Small intestine (tissue), 7 donors: ENCODE data around the gene ST7. TPM values are rescaled to one million over a fixed set of nuclear protein-coding genes. Genes with fewer than 3 reads are reported as not detected.

Experiments used
- DNase-seq, 2 donors: peaks; one replicate each; pipeline versions ENCODE4 v3.0.0 to v3.0.0-alpha.2; 2013
- FAIRE-seq: peaks from 2 replicates; lab custom pipeline; 2012; peaks lifted over from hg19 to GRCh38; lab: Jason Lieb, UNC
- H3K27ac ChIP-seq, 3 donors: one replicate each; pipeline ENCODE4 v1.5.1; 2013; ENCODE audit warnings: low read length in 2 of 3, mild to moderate bottlenecking in 2 of 3, control low read depth in 1 of 3, inconsistent platforms in 1 of 3, low read depth in 1 of 3, moderate library complexity in 1 of 3
- H3K27me3 ChIP-seq, 3 donors: one replicate each; pipeline ENCODE4 v1.6.1; 2013; ENCODE audit warnings: low read length in 3 of 3, inconsistent platforms in 1 of 3; ENCODE audit not compliant: control insufficient read depth in 3 of 3, insufficient read depth in 3 of 3
- H3K36me3 ChIP-seq, 3 donors: one replicate each; pipeline ENCODE4 v1.6.1; 2013; ENCODE audit warnings: low read length in 3 of 3, inconsistent platforms in 1 of 3, low read depth in 1 of 3, mild to moderate bottlenecking in 1 of 3, moderate library complexity in 1 of 3; ENCODE audit not compliant: control insufficient read depth in 3 of 3, insufficient read depth in 2 of 3
- H3K4me1 ChIP-seq, 3 donors: one replicate each; pipeline ENCODE4 v1.6.1; 2013; ENCODE audit warnings: low read length in 2 of 3, inconsistent platforms in 1 of 3, low read depth in 1 of 3, mild to moderate bottlenecking in 1 of 3, moderate library complexity in 1 of 3; ENCODE audit not compliant: control insufficient read depth in 3 of 3, insufficient read depth in 2 of 3
- H3K4me3 ChIP-seq, 3 donors: one replicate each; pipeline ENCODE4 v1.5.1; 2013; ENCODE audit warnings: low read length in 3 of 3, control low read depth in 1 of 3, inconsistent platforms in 1 of 3, low read depth in 1 of 3, mild to moderate bottlenecking in 1 of 3, moderate library complexity in 1 of 3
- H3K9me3 ChIP-seq, 2 donors: one replicate each; pipeline ENCODE4 v1.6.1; 2013; ENCODE audit warnings: low read depth in 1 of 2, low read length in 1 of 2; ENCODE audit not compliant: control insufficient read depth in 2 of 2, insufficient read depth in 1 of 2
- WGBS, 3 donors: extraction: QIAGEN DNeasy Blood & Tissue Kit; methylation state at CpG; one replicate each; pipeline ENCODE4 v1.1.7; 2013; 5-methylcytosine and 5-hydroxymethylcytosine counted together
- polyA plus RNA-seq, 4 donors: library from polyadenylated mRNA; stranded (reverse) in 3 of 4; unstranded in 1 of 4; fragments of 200-250 nt in 3 of 4; fragments of 120-200 nt in 1 of 4; gene quantifications; one replicate each; pipeline versions ENCODE4 v1.2.1 to v1.2.3, GENCODE V29; 2013
- donor health status: healthy with polysubstance abuse.
- donor health status: control.
- donor health status: control.
- donor health status: Bipolar disorder and iron deficiency.
- donor health status: healthy.

The ST7 gene
- polyA plus RNA-seq, 4 donors: 8.3 to 27.7 (median 13.0) TPM

GRCh38 chr7:117133125-117133524 lies 179.8 kb downstream of the ST7 start:
- no peak overlapping the region for H3K27ac ChIP-seq
- H3K9me3 ChIP-seq: no peaks in the 10 kb centered on the region
- FAIRE-seq (no peak), DNase-seq (no peak)
- no peaks in the 10 kb centered on the region for H3K27me3 ChIP-seq
- 95 to 100% (median 100%) methylated on average over 1 of the region's 1 CpG for WGBS, 3 donors
- H3K4me1 ChIP-seq: no peaks in the 10 kb centered on the region
- H3K4me3 ChIP-seq: no peak overlapping the region
- H3K36me3 ChIP-seq: no peaks in the 10 kb centered on the region

- no peak for DNase-seq
- Histone ChIP-seq H3K9me3 (no peaks in the 10 kb centered on the region), H3K36me3 (peaks cover 0 to 2% (median 2%) of the 10 kb centered on the region in 3 donors), H3K4me1 (no peaks in the 10 kb centered on the region), H3K27me3 (no peaks in the 10 kb centered on the region), H3K27ac (no peak overlapping the region), H3K4me3 (no peak overlapping the region)
- 94 to 100% (median 100%) methylated on average over 1 of the region's 1 CpG for WGBS, 3 donors
- FAIRE-seq: no peak
These were observed 181.1 kb downstream of the ST7 start for GRCh38 chr7:117134411-117134810.

- no peak for FAIRE-seq
- no peak for DNase-seq
These were observed 181.7 kb downstream of the ST7 start for GRCh38 chr7:117134889-117135552.

GRCh38 chr7:117135553-117135891 lies 182.2 kb downstream of the ST7 start:
- FAIRE-seq (no peak), DNase-seq (no peak)
- WGBS, 3 donors: 95 to 100% (median 97%) methylated on average over 1 of the region's 1 CpG
- no peaks in the 10 kb centered on the region for H3K4me1 ChIP-seq
- no peaks in the 10 kb centered on the region for H3K9me3 ChIP-seq
- no peak overlapping the region for H3K4me3 ChIP-seq
- no peak overlapping the region for H3K27ac ChIP-seq
- peaks cover 0 to 2% (median 2%) of the 10 kb centered on the region in 3 donors for H3K36me3 ChIP-seq
- H3K27me3 ChIP-seq: no peaks in the 10 kb centered on the region

More at GRCh38 chr7:117134889-117135552, 181.7 kb downstream of the ST7 start:
- Histone ChIP-seq H3K36me3 (peaks cover 0 to 2% (median 2%) of the 10 kb centered on the region in 3 donors), H3K4me3 (no peak overlapping the region), H3K9me3 (no peaks in the 10 kb centered on the region), H3K4me1 (no peaks in the 10 kb centered on the region), H3K27me3 (no peaks in the 10 kb centered on the region), H3K27ac (no peak overlapping the region)
- WGBS, 3 donors: 83 to 94% (median 92%) methylated on average over 2 of the region's 2 CpGs

- DNase-seq (no peak), FAIRE-seq (no peak)
- WGBS, 3 donors: 92 to 100% (median 99%) methylated on average over 3 of the region's 3 CpGs
- H3K4me3 ChIP-seq: no peak overlapping the region
- H3K9me3 ChIP-seq: no peaks in the 10 kb centered on the region
- H3K36me3 ChIP-seq: peaks cover 0 to 3% (median 2%) of the 10 kb centered on the region in 3 donors
- no peak overlapping the region for H3K27ac ChIP-seq
- H3K27me3 ChIP-seq: no peaks in the 10 kb centered on the region
- H3K4me1 ChIP-seq: peaks cover 0 to under 1% (median 0%) of the 10 kb centered on the region in 3 donors
These were observed 184.6 kb downstream of the ST7 start for GRCh38 chr7:117137868-117138267.

GRCh38 chr7:117138495-117138894 lies 185.2 kb downstream of the ST7 start:
- FAIRE-seq (no peak), DNase-seq (no peak)
- Histone ChIP-seq H3K27me3 (no peaks in the 10 kb centered on the region), H3K9me3 (no peaks in the 10 kb centered on the region), H3K4me1 (peaks cover 0 to 3% (median 0%) of the 10 kb centered on the region in 3 donors), H3K36me3 (peaks cover 0 to 4% (median 2%) of the 10 kb centered on the region in 3 donors), H3K27ac (no peak overlapping the region), H3K4me3 (no peak overlapping the region)
- 87 to 96% (median 92%) methylated on average over 3 of the region's 3 CpGs for WGBS, 3 donors

GRCh38 chr7:117138981-117139380 lies 185.7 kb downstream of the ST7 start:
- Histone ChIP-seq H3K27me3 (no peaks in the 10 kb centered on the region), H3K36me3 (peaks cover 0 to 4% (median 2%) of the 10 kb centered on the region in 3 donors), H3K4me1 (peaks cover 0 to 3% (median 0%) of the 10 kb centered on the region in 3 donors), H3K27ac (no peak overlapping the region), H3K9me3 (no peaks in the 10 kb centered on the region), H3K4me3 (no peak overlapping the region)
- no peak for FAIRE-seq
- no peak for DNase-seq
- WGBS, 3 donors: 75 to 98% (median 94%) methylated on average over 1 of the region's 1 CpG

GRCh38 chr7:117139397-117139984 lies 186.2 kb downstream of the ST7 start:
- peaks cover 0 to 4% (median 2%) of the 10 kb centered on the region in 3 donors for H3K36me3 ChIP-seq
- no peak overlapping the region for H3K4me3 ChIP-seq
- DNase-seq (no peak), FAIRE-seq (no peak)
- H3K4me1 ChIP-seq: peaks cover 0 to 3% (median 0%) of the 10 kb centered on the region in 3 donors
- no peaks in the 10 kb centered on the region for H3K27me3 ChIP-seq
- H3K27ac ChIP-seq: no peak overlapping the region
- no peaks in the 10 kb centered on the region for H3K9me3 ChIP-seq
- 52 to 95% (median 92%) methylated on average over 3 of the region's 3 CpGs for WGBS, 3 donors
